K562 (cell line): ENCODE results near the gene CNPY3. TPM values are rescaled to one million over a fixed set of nuclear protein-coding genes. Genes with fewer than 3 reads are reported as not detected.

Experiments used
- CSDE1 ChIP-seq, 2 experiments: fragments of 450-650 bp; IDR thresholded peaks; 2 replicates each; pipeline ENCODE4 v1.6.1; 2016; ENCODE audit warnings: mild to moderate bottlenecking in 1 of 2
- ETS1 ChIP-seq: conservative IDR thresholded peaks from 2 replicates; pipeline ENCODE4 v1.6.1; 2011; ENCODE audit warnings: low read depth, mild to moderate bottlenecking, low read length; ENCODE audit not compliant: control insufficient read depth
- HNRNPLL ChIP-seq: fragments of 200-400 bp; formaldehyde crosslinking; IDR thresholded peaks from 2 replicates; pipeline ENCODE4 v1.6.1; 2017; ENCODE audit warnings: low read length, low read depth, mild to moderate bottlenecking; ENCODE audit not compliant: poor library complexity, severe bottlenecking
- JUNB ChIP-seq: fragments of 450-650 bp; formaldehyde crosslinking; conservative IDR thresholded peaks from 2 replicates; pipeline ENCODE4 v1.4.0; 2020; ENCODE audit warnings: mild to moderate bottlenecking
- MYBL2 ChIP-seq, 2 experiments: fragments of 450-650 bp in 1 of 2; sonication (generic) in 1 of 2; formaldehyde crosslinking in 1 of 2; IDR thresholded peaks; 2 replicates each; pipeline versions ENCODE4 v1.6.1 to v1.8.1; 2017 to 2022; ENCODE audit warnings: borderline replicate concordance in 1 of 2, inconsistent platforms in 1 of 2, low read depth in 1 of 2, mild to moderate bottlenecking in 1 of 2, missing genetic modification reagents in 1 of 2, moderate library complexity in 1 of 2
- NR1H2 ChIP-seq: sonication (generic); formaldehyde crosslinking; IDR thresholded peaks from 2 replicates; pipeline ENCODE4 v1.4.0; 2020; ENCODE audit warnings: mild to moderate bottlenecking, missing genetic modification reagents
- PHF8 ChIP-seq: fragments of 200-600 bp; sonication (generic); IDR thresholded peaks from 2 replicates; pipeline ENCODE4 v1.6.1; 2012; ENCODE audit warnings: mixed run types, mild to moderate bottlenecking, inconsistent platforms, low read length, moderate library complexity, borderline replicate concordance
- PURB ChIP-seq: sonication (generic); formaldehyde crosslinking; IDR thresholded peaks from 2 replicates; pipeline ENCODE4 v1.9.0; 2021; ENCODE audit warnings: low read depth, mild to moderate bottlenecking, missing genetic modification reagents
- SRF ChIP-seq, 2 experiments: fragments of 250-450, 450-650 bp in 1 of 2; sonication (Bioruptor Pico) in 1 of 2; sonication (generic) in 1 of 2; formaldehyde crosslinking; IDR thresholded peaks; 2 replicates each; pipeline versions ENCODE4 v1.5.0 to v1.5.1; 2020 to 2022; ENCODE audit warnings: mild to moderate bottlenecking in 1 of 2, missing genetic modification reagents in 1 of 2
- polyA plus RNA-seq, 8 experiments: library from polyadenylated mRNA; depleted of rRNA in 4 of 8; stranded (reverse) in 5 of 8; unstranded in 3 of 8; fragments of >200 nt; fragmentation: Nextera tagmentation in 2 of 8; fragmentation: Illumina TruSeq in 1 of 8; extraction: Ambion mirVana in 2 of 8; extraction: Trizol in 1 of 8; gene quantifications; 2 replicates each; pipeline versions ENCODE4 v1.2.1 to v1.2.3, GENCODE V29; 2011 to 2014; ENCODE audit warnings: inconsistent platforms in 1 of 8, missing spikeins in 1 of 8
- total RNA-seq, 7 experiments: library from RNA; depleted of rRNA in 6 of 7; stranded (reverse); fragments of >200 nt in 6 of 7; fragmentation: Illumina TruSeq in 2 of 7; extraction: Trizol in 2 of 7; gene quantifications; 2 replicates each; pipeline versions ENCODE4 v1.2.1 to v1.2.3, GENCODE V29; 2011 to 2021; ENCODE audit warnings: low replicate concordance in 1 of 7
- TF ChIP-seq, protein P1 (sequence below): fragments of 450-650 bp; IDR thresholded peaks from 2 replicates; pipeline ENCODE4 v1.6.1; 2016
- TF ChIP-seq, protein P2 (sequence below), 2 experiments: fragments of 450-650 bp; IDR thresholded peaks; 2 replicates each; pipeline ENCODE4 v1.6.1; 2016; ENCODE audit warnings: mild to moderate bottlenecking in 2 of 2, borderline replicate concordance in 1 of 2, low read depth in 1 of 2, moderate library complexity in 1 of 2

The CNPY3 gene
- total and polyA plus RNA-seq, 9 of the 15 experiments (the other 6 are each of a cell fraction or from before 2014, with no cell fraction given): 2.4 to 37.4 (median 21.2) TPM

DNA sequence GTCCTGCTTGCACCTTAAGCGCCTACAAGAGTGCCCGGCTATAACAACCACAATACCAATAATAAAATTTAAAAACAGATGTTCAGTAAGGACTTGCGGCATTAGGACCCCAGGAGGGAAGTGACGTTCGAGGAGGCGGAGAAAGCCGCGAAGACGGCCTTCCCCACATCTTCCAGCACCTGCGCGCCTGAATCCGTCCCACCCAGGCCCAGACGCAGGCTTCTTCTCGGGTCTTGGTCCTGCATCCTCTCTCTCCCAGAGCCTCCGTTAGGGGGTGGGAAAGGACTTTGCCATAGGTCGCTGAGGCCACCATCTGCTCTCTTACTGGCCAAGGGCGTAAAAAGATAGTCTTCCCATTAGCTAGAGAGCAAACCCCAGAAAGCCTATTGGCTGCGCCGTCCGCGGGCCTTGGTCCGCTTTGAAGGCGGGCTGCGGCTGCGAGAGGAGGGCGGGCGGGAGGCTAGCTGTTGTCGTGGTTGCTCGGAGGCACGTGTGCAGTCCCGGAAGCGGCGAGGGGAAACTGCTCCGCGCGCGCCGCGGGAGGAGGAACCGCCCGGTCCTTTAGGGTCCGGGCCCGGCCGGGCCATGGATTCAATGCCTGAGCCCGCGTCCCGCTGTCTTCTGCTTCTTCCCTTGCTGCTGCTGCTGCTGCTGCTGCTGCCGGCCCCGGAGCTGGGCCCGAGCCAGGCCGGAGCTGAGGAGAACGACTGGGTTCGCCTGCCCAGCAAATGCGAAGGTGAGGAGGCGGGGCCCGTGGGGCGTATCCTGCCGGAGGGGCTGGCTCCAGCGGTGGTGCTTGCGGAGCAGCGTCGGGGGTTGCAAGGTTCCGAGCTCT is at the start of gene CNPY3 (continued):
- TF ChIP-seq ETS1: peak; percentile 84
- TF ChIP-seq PURB (CRISPR knock-in tag): no peak
- TF ChIP-seq, protein P1, sequence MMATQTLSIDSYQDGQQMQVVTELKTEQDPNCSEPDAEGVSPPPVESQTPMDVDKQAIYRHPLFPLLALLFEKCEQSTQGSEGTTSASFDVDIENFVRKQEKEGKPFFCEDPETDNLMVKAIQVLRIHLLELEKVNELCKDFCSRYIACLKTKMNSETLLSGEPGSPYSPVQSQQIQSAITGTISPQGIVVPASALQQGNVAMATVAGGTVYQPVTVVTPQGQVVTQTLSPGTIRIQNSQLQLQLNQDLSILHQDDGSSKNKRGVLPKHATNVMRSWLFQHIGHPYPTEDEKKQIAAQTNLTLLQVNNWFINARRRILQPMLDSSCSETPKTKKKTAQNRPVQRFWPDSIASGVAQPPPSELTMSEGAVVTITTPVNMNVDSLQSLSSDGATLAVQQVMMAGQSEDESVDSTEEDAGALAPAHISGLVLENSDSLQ: peak; percentile 28; the same call in 1 of the 2 replicates
- peak; percentile 95 for TF ChIP-seq HNRNPLL
- TF ChIP-seq JUNB (CRISPR knock-in tag): no peak
- TF ChIP-seq, protein P2, sequence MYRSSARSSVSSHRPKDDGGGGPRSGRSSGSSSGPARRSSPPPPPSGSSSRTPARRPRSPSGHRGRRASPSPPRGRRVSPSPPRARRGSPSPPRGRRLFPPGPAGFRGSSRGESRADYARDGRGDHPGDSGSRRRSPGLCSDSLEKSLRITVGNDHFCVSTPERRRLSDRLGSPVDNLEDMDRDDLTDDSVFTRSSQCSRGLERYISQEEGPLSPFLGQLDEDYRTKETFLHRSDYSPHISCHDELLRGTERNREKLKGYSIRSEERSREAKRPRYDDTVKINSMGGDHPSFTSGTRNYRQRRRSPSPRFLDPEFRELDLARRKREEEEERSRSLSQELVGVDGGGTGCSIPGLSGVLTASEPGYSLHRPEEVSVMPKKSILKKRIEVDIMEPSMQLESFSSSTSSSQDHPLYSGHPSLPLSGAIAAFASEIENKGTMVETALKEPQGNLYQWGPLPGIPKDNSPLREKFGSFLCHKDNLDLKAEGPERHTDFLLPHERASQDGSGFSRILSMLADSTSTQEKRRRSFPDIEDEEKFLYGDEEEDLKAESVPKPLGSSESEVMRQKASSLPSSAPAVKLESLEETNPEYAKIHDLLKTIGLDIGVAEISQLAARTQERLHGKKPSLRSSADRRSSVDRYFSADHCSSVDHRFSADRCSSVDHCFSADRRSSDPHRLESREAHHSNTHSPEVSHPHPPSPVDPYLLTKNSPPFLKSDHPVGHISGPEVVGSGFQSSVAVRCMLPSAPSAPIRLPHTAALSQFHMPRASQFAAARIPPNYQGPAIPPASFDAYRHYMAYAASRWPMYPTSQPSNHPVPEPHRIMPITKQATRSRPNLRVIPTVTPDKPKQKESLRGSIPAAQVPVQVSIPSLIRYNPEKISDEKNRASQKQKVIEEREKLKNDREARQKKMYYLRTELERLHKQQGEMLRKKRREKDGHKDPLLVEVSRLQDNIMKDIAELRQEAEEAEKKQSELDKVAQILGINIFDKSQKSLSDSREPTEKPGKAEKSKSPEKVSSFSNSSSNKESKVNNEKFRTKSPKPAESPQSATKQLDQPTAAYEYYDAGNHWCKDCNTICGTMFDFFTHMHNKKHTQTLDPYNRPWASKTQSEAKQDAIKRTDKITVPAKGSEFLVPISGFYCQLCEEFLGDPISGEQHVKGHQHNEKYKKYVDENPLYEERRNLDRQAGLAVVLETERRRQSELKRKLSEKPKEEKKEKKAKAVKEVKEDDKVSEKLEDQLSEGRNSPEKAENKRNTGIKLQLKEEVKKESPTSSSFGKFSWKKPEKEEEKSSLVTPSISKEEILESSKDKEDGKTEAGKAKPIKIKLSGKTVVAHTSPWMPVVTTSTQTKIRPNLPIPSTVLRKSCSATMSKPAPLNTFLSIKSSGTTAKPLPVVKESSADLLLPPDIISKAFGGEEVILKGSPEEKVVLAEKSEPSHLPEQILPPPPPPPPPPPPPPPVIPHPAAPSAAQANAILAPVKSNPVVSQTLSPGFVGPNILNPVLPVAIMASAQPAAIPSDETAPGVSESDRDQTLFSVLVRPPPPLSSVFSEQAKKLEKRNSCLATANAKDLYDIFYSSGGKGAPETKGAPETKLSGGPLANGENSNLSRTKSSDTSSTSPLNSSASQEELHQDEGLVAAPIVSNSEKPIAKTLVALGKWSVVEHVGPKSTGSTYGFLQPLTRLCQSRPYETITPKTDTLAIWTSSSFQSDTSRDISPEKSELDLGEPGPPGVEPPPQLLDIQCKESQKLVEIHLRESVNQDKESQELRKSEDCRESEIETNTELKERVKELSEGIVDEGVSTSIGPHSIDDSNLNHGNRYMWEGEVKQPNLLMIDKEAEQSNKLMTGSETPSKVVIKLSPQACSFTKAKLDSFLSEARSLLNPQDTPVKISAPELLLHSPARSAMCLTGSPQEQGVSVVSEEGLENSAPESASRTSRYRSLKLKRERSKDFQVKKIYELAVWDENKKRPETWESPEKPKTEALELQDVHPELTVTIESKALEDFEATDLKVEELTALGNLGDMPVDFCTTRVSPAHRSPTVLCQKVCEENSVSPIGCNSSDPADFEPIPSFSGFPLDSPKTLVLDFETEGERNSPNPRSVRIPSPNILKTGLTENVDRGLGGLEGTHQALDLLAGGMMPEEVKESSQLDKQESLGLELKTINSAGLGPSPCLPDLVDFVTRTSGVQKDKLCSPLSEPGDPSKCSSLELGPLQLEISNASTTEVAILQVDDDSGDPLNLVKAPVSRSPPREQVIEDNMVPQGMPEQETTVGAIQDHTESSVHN (IDR thresholded peaks at IDR 0.05; ENCODE audit: borderline replicate concordance in 1 of 2, low read depth in 1 of 2): no peak
- TF ChIP-seq PHF8: peak; percentile 92
- TF ChIP-seq CSDE1 (IDR thresholded peaks at IDR 0.05): no peak
- TF ChIP-seq MYBL2 (IDR thresholded peaks at IDR 0.05; ENCODE audit: low read depth): peak; percentile 76
- TF ChIP-seq MYBL2 (CRISPR knock-in tag; IDR thresholded peaks at IDR 0.05; ENCODE audit: borderline replicate concordance): no peak
- no peak for TF ChIP-seq NR1H2
- peak in 1 of 2 experiments; percentile 24; a peak in 1 of 4 replicates for TF ChIP-seq SRF (CRISPR knock-in tag; IDR thresholded peaks at IDR 0.05)
